Activated T-helper 2 cell treated with anti-CD3 and anti-CD28 coated beads, Interferon-gamma antibody, Interleukin-2, Interleukin-4, amounts not matched to agents 10 μg/mL and 5 μg/mL and 100 μg/mL, durations not matched to agents 14 hours and 24 hours and 36 hours (primary cell): Measurements from ENCODE around the gene MRPL38. TPM values are rescaled to one million over a fixed set of nuclear protein-coding genes. Genes with fewer than 3 reads are reported as not detected.
"Not testable (repeated sequence)": the region's sequence is repeated elsewhere in the genome, so short reads cannot be mapped to it uniquely, and the experiment has no call there.

ENCODE experiments used
- DNase-seq: peaks from one replicate; pipeline ENCODE4 v3.0.0; 2021; ENCODE audit warnings: low spot score
- H3K27ac Mint-ChIP-seq: one replicate; pipeline ENCODE4 v1.8.0; 2021; ENCODE audit warnings: mixed read lengths
- H3K27me3 Mint-ChIP-seq: one replicate; pipeline ENCODE4 v1.8.0; 2021; ENCODE audit warnings: low read depth, mixed read lengths
- H3K36me3 Mint-ChIP-seq: one replicate; pipeline ENCODE4 v1.8.0; 2021; ENCODE audit warnings: low read depth, mixed read lengths
- H3K4me1 Mint-ChIP-seq: one replicate; pipeline ENCODE4 v1.8.0; 2021; ENCODE audit warnings: low read depth, mixed read lengths
- H3K4me3 Mint-ChIP-seq: one replicate; pipeline ENCODE4 v1.8.0; 2021; ENCODE audit warnings: low read depth, mild to moderate bottlenecking, moderate library complexity, mixed read lengths
- H3K9me3 Mint-ChIP-seq: one replicate; pipeline ENCODE4 v1.8.0; 2021; ENCODE audit warnings: mixed read lengths
- intact Hi-C: fragments of 100-400 bp; cut with micrococcal nuclease; formaldehyde crosslinking; loops from one replicate; pipeline ENCODE4 v1.15.1; 2023
- total RNA-seq: library from RNA; stranded (reverse); gene quantifications from 2 replicates; pipeline ENCODE4 v1.2.3, GENCODE V29; 2022

MRPL38 gene
- total RNA-seq, 1 donor from 2014 or later: 127 TPM

DNA sequence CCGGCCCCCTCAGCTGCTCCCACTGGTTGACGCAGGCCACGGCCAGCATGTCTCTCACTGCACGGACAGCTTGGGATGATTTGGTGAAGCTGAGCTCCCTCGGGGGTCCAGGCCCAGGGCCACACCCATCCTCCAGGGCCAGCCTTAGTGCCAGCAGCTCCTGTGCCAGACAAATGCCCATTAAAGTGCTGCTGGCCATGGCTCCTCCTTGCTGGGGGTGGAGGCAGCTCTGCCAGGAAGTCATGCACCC, 28.8 kb downstream of the MRPL38 start:
- intact Hi-C loops: loop anchor here (2.0 kb wide), 1 partner anchor 21 kb away; the partner anchor contains the start of gene TRIM65
- H3K4me3 Mint-ChIP-seq: peak overlapping the region; percentile 92
- DNase-seq: no peak
- H3K27ac Mint-ChIP-seq: peak overlapping the region; percentile 93
- H3K27me3 Mint-ChIP-seq: peaks cover 8% of the 10 kb centered on the region
- H3K36me3 Mint-ChIP-seq: peaks cover 18% of the 10 kb centered on the region
- no peaks in the 10 kb centered on the region for H3K9me3 Mint-ChIP-seq
- peaks cover 36% of the 10 kb centered on the region for H3K4me1 Mint-ChIP-seq

DNA sequence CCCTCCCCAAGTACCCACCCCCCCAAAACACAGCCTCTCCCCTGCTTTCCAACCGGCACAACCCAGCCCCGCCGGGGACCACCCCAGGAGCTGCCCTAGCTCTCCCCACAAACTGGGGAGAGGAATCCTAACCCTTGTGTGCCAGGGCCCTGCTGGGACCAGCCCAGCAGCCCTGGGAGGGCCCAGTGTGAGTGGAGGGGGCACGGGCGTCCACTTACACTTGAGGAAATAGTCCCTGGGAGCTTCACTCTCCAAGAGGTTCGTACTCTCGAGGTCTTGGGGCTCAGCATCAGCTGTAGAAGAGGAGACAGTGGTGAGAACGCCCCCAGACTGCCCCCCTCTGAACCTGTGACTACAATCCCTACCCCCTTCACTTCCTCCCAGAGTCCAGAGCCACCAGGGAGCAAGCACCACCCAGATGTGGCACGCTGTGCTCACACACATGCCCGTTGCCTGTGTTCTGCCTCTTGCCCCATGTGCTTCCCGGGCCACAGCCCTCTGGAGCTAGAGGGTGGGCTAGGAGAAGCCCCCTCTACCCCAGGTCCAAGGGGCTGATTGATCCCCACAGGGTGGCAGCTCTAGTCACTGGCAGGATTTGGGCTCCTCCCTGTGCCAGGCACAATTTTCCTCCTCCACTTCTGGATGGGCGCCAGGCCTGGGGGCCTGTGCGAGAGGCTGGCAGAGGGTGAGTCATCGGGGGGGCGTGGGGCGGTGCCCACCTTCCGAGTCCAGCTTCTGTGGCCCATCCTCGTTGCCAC, 29.3 kb downstream of the MRPL38 start:
- Mint-ChIP-seq H3K36me3 (peaks cover 18% of the 10 kb centered on the region), H3K4me1 (peaks cover 36% of the 10 kb centered on the region), H3K9me3 (no peaks in the 10 kb centered on the region), H3K27me3 (peaks cover 5% of the 10 kb centered on the region), H3K27ac (peak overlapping the region; percentile 93), H3K4me3 (no peak overlapping the region)
- intact Hi-C loops: no loop called here
- DNase-seq: no peak

DNA sequence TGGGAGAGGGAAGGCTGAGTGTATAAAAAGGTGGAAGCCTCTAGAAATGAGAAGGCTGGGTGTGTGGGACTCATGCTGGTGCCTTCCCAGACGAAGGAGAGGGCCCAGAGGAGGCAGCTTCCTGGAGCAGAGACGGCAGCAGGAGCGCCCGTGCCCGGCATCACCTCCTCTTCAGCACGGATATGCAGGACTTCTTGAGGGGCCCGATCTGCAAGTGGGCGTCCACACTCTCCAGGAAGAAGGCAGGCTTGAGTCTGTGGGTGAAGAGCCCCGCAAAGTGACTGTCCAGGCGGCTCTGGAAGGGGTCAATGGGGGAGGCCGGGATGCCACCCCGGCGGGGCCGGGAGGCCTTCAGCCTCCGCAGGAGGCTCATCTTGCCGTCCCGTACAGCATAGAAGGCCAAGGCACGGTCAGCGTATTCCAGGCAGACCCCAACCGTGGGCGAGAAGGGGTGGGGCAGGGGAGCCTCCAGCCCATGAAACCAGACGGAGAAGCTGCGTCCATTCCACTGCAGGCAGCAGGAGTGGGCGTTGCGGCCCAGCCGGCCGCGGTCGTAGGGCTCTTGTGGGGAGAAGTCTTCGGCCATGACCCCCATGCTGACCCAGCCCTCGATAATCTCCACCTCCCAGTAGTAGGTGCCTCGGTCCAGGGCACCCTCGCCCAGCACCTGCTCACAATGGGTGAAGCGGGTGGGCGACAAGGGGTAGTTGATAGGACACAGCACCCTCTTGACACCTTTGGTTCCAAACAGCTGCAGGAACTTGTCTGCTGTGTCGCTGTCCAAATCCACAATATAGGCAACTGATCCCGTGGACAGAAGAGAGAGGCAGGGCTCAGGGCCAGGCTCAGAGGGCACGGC, 30.1 kb downstream of the MRPL38 start:
- H3K4me1 Mint-ChIP-seq: peaks cover 36% of the 10 kb centered on the region
- H3K9me3 Mint-ChIP-seq: no peaks in the 10 kb centered on the region
- DNase-seq: no peak
- H3K36me3 Mint-ChIP-seq: peaks cover 18% of the 10 kb centered on the region
- no peak overlapping the region for H3K27ac Mint-ChIP-seq
- H3K4me3 Mint-ChIP-seq: no peak overlapping the region
- intact Hi-C loops: no loop called here
- no peaks in the 10 kb centered on the region for H3K27me3 Mint-ChIP-seq

DNA sequence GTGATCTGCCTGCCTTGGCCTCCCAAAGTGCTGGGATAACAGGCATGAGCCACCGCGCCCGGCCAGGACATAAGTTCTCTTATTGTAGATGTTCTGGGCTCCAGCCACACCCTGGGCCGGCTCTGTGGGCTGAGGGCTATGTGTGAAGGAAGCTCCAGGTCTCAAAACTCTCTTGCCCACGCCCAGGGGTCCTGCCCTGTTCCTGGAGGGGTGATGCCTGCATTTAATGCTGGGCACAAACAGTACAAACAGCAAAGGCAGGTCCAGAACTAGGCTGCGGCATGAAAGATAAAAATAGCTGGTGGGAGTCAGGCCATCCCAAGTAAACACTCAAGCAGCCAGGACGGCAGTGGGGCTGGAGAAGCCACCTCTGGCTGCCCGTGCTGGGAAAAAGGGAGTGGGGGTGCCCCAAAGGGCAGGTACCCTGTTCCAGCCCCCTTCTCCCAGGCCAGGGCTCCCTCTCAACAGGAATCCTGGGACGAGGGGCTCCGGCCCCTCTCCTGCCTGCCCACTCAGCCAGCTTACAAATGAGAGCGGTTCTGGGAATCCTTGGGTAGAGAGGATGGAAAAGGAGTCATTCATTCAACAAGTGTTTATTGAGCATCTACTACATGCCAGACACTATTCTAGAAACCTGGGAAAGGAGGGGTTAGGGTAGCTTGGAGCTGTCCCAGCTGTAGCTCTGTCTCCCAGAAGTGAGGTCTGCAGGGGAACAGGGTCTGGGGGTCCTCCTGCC, 30.9 kb downstream of the MRPL38 start:
- no peak for DNase-seq
- Mint-ChIP-seq H3K27me3 (no peaks in the 10 kb centered on the region), H3K4me1 (peaks cover 35% of the 10 kb centered on the region), H3K4me3 (no peak overlapping the region), H3K9me3 (no peaks in the 10 kb centered on the region), H3K36me3 (peaks cover 18% of the 10 kb centered on the region), H3K27ac (no peak overlapping the region)
- intact Hi-C loops: loop anchor here (2.0 kb wide), 1 partner anchor 15 kb away; no protein-coding TSS in a partner anchor

DNA sequence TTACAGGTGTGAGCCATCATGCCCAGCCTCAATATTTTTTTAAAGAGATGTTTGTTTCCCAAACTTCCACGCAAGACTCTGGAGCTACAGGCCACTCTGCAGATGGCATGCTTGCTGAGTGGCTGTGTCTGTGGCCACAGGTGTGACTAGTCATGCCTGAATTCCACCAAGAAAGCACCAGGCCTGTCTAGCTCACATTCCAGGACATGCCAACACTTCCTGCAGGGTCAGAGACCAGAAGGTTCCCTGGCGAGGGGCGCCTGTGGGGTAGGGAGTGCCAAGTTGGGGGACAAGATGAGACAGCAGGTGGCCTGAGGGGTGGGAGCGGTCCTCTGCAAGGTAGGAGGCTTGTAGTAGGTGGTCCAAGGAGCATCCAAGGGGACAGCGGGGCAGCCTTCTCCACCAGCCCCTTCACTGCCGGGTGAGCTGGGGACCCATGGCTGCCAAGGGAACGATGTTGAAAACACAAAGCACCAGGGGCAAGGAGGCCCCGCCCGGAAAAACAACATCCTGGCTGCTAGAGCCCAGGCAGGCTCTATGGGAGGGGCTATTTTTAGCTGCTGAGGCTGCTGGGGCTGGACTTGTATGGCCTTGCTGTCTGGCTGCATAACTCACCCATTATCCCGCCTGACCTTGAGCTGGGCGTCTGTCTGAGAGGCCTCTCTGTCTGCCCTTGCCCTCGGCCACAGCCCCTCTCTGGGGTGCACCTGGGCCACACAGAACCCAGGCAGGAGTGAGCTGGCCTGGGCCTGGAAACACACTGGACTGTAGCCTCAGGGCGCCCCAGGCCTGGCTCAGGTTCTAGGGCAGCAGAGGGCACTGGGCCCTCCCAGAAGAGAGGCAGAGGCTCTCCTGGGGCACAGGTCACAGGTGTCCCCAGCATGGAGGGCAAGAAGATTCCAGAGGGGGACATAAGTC, 32.0 kb downstream of the MRPL38 start:
- Mint-ChIP-seq H3K27ac (peak overlapping the region; percentile 71), H3K4me3 (no peak overlapping the region), H3K27me3 (no peaks in the 10 kb centered on the region), H3K4me1 (peaks cover 33% of the 10 kb centered on the region), H3K9me3 (no peaks in the 10 kb centered on the region), H3K36me3 (peaks cover 17% of the 10 kb centered on the region)
- intact Hi-C loops: loop anchor here (2.0 kb wide), 1 partner anchor 14 kb away; no protein-coding TSS in a partner anchor
- peak; percentile 71 for DNase-seq

DNA sequence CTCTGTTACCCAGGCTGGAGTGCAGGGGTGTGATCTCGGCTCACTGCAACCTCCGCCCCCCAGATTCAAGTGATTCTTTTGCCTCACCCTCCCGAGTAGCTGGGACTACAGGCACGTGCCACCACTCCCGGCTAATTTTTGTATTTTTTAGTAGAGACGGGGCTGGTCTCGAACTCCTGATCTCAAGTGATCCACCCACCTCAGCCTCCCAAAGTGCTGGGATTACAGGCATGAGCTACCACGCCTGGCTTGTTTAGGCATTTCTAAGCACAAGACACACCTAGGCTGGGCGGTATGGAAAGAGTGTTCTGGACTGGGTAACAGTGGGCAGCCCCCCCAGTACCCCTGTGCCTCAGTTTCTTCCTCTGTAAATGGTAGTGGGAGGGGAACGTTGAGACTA, 34.5 kb downstream of the MRPL38 start:
- H3K36me3 Mint-ChIP-seq, intact Hi-C loops, H3K4me3 Mint-ChIP-seq, DNase-seq, H3K27me3 Mint-ChIP-seq, H3K9me3 Mint-ChIP-seq: not testable (repeated sequence)
- peaks cover 19% of the 10 kb centered on the region for H3K4me1 Mint-ChIP-seq
- H3K27ac Mint-ChIP-seq: peak overlapping the region; percentile 14

DNA sequence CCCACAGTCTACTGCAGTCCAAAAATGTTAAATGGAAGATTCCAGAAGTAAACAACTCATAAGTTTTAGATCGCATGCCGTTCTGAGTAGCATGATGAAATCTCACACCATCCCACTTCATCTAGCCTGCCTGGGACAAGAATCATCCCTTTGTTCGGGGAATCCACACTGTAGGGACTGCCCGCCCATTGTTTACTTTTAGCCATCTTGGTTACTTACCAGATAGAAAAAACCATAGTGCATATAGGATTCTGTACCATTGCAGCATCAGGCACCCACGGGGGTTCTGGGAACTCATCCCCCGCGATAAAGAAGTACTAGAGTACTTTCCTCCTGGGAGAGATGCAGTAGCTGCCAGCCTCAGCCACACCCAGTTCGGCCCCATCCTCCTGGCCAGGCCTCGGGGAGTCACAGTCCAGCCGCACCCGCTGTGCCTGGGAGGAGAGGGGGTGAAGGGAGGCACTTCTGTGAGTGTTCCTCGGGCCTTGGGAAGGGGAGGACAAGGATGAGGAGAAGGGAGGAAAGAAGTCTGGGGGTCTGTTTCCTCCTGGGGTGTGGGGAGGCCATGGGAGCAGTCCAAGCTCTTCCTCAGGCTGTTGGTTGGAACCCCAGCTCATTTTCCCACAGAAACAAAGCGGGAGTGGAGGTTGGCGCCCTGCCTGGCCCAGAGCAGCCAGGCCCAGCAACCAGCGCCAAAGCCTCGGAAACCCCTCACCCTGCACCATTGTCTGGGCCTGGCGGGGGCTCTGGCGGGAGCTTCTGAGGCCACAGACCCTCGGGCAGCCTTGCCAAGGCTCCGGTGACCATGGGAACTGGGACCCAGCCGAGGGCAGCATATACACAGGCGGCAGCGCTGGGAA, 35.2 kb downstream of the MRPL38 start:
- Mint-ChIP-seq H3K9me3 (no peaks in the 10 kb centered on the region), H3K36me3 (no peaks in the 10 kb centered on the region), H3K4me3 (no peak overlapping the region), H3K27ac (no peak overlapping the region), H3K4me1 (peaks cover 26% of the 10 kb centered on the region), H3K27me3 (no peaks in the 10 kb centered on the region)
- intact Hi-C loops: no loop called here
- no peak for DNase-seq

DNA sequence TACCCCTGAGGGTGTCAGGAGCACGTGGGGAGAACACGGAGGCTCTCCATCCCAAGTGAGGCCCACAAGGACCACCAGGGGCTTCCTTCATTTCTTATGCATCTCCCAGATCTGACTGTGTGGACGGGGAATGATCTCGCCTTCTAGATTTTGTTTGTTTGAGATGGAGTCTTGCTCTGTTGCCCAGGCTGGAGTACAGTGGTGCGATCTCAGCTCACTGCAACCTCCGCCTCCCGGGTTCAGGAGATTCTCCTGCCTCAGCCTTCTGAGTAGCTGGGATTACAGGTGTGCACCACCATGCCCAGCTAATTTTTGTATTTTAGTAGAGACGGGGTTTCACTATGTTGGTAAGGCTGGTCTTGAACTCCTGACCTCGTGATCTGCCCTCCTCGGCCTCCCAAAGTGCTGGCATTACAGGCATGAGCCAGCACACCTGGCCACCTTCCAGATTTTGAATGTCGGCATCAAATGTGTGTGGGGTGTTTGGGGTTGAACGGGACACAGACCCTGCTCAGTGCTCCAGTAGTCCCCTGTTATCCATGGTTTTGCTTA, 35.9 kb downstream of the MRPL38 start:
- H3K36me3 Mint-ChIP-seq, H3K9me3 Mint-ChIP-seq, intact Hi-C loops, H3K27ac Mint-ChIP-seq, H3K27me3 Mint-ChIP-seq, H3K4me3 Mint-ChIP-seq, DNase-seq: not testable (repeated sequence)
- H3K4me1 Mint-ChIP-seq: peaks cover 33% of the 10 kb centered on the region

DNA sequence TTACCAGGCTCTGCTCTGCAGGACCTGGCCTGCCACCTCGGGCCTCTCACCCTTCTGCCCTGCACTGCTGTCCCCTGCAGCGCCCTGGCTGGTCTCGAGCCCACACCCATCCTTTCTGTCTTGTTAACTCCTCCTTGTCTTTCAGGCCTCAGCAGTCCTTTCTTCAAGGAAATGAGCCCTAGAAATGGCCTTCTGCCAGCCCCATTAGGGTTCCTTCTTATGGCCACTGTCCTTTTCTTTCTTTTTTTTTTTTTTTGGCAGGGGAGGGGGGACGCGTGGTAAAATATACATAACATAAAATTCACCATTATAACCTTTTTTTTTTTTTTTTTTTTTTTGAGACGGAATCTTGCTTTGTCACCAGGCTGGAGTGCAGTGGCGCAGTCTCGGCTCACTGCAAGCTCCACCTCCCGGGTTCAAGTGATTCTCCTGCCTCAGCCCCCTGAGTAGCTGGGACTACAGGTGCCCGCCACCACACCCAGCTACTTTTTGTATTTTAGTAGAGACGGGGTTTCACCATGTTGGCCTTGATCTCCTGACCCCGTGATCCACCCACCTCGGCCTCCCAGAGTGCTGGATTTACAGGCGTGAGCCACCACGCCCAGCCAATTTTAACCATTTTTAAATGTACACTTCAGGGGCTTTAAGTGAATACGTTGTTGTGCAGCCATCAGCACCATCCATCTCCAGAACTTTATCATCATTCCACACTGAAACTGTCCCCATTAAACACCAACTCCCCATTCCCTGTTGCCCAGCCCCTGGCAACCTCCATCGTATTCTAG, 39.1 kb downstream of the MRPL38 start:
- peak overlapping the region; percentile 52 for H3K27ac Mint-ChIP-seq
- H3K36me3 Mint-ChIP-seq, H3K4me3 Mint-ChIP-seq, intact Hi-C loops, DNase-seq, H3K9me3 Mint-ChIP-seq, H3K27me3 Mint-ChIP-seq: not testable (repeated sequence)
- H3K4me1 Mint-ChIP-seq: peaks cover 22% of the 10 kb centered on the region

DNA sequence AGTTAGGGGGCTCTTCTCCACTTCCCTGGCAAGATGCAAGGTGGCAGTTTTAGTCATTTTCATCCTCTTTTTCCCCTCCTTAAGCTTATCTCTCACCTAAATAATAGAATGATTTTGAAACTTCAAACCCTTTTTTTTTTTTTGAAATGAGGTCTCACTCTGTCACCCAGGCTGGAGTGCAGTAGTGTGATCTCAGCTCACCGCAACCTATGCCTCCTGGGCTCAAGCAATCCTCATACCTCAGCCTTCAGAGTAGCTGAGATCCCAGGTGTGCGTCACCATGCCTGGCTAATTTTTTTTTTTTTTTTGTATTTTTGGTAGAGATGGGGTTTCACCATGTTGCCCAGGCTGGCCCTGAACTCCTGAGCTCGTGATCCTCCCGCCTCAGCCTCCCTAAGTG, 39.8 kb downstream of the MRPL38 start:
- H3K27ac Mint-ChIP-seq: peak overlapping the region; percentile 82
- not testable (repeated sequence) for H3K9me3 Mint-ChIP-seq, H3K36me3 Mint-ChIP-seq, DNase-seq, H3K27me3 Mint-ChIP-seq
- intact Hi-C loops: loop anchor here (1.0 kb wide), 1 partner anchor 10 kb away; the partner anchor contains the start of gene WBP2
- peaks cover 22% of the 10 kb centered on the region for H3K4me1 Mint-ChIP-seq
- peak overlapping the region; percentile 37 for H3K4me3 Mint-ChIP-seq
